HepG2 (cell line): ENCODE measurements around the gene BCAS3.

Experiments used
- AGO1 ChIP-seq: fragments of 200-400 bp; formaldehyde crosslinking; IDR thresholded peaks from 2 replicates; pipeline ENCODE4 v1.6.1; 2017; ENCODE audit warnings: mild to moderate bottlenecking, low read depth, low read length, moderate library complexity; ENCODE audit not compliant: poor library complexity, severe bottlenecking
- CEBPB ChIP-seq: IDR thresholded peaks from 2 replicates; pipeline ENCODE4 v1.6.1; 2011; ENCODE audit warnings: low read depth, low read length, improper control_type of control experiment, borderline replicate concordance
- KAT8 ChIP-seq: IDR thresholded peaks from 2 replicates; pipeline ENCODE4 v1.6.1; 2016; ENCODE audit warnings: missing genetic modification reagents, missing compliant biosample characterization
- NFKB2 ChIP-seq: sonication (generic); formaldehyde crosslinking; IDR thresholded peaks from 2 replicates; pipeline ENCODE4 v1.4.0; 2020; ENCODE audit warnings: missing genetic modification reagents, borderline replicate concordance
- POLR2A ChIP-seq, 2 experiments: IDR thresholded peaks; 2 replicates each; pipeline ENCODE4 v1.6.1; 2011; ENCODE audit warnings: low read depth in 2 of 2, low read length in 2 of 2, mild to moderate bottlenecking in 1 of 2, moderate library complexity in 1 of 2; ENCODE audit not compliant: insufficient read depth in 1 of 2
- RFX5 ChIP-seq: IDR thresholded peaks from 2 replicates; pipeline ENCODE4 v1.6.1; 2011; ENCODE audit warnings: low read depth, low read length, improper control_type of control experiment
- RNF2 ChIP-seq: fragments of 450-650 bp; conservative IDR thresholded peaks from 2 replicates; pipeline ENCODE4 v1.6.1; 2016; ENCODE audit warnings: low read depth
- ZZZ3 ChIP-seq: sonication (generic); formaldehyde crosslinking; IDR thresholded peaks from 2 replicates; pipeline ENCODE4 v1.4.0; 2020; ENCODE audit warnings: missing genetic modification reagents, mild to moderate bottlenecking, borderline replicate concordance
- TF ChIP-seq, protein P1 (sequence below), 2 experiments: fragments of 450-650 bp in 1 of 2; sonication (generic) in 1 of 2; formaldehyde crosslinking in 1 of 2; IDR thresholded peaks; 2 replicates each; pipeline versions ENCODE4 v1.6.1 to v1.8.0; 2016 to 2022; ENCODE audit warnings: antibody characterized with exemption in 1 of 2, mild to moderate bottlenecking in 1 of 2, missing genetic modification reagents in 1 of 2
- TF ChIP-seq, protein P2 (sequence below): sonication (generic); formaldehyde crosslinking; IDR thresholded peaks from 2 replicates; pipeline ENCODE4 v1.8.0; 2022; ENCODE audit warnings: missing genetic modification reagents, mild to moderate bottlenecking, borderline replicate concordance
- TF ChIP-seq, protein P3 (sequence below): sonication (generic); formaldehyde crosslinking; IDR thresholded peaks from 2 replicates; pipeline ENCODE4 v1.5.0; 2020; ENCODE audit warnings: mild to moderate bottlenecking, missing genetic modification reagents, moderate library complexity
- TF ChIP-seq, protein P4 (sequence below): sonication (generic); formaldehyde crosslinking; conservative IDR thresholded peaks from 2 replicates; pipeline ENCODE4 v1.4.0; 2020; ENCODE audit warnings: missing genetic modification reagents

DNA sequence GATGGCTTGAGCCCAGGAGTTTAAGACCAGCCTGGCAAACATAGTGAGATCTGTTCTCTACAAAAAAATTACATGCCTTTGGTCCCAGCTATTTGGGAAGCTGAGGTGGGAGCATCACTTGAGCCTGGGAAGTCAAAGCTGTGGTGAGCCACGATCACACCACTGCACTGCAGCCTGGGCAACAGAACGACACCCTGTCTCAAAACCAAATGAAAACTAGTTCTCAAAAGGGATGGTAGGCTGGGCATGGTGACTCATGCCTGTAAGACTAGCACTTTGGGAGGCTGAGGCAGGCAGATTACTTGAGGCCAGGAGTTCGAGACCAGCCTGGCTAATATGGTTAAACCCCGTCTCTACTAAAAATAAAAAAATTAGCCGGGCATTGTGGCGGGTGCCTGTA is 46.5 kb upstream of the BCAS3 start:
- TF ChIP-seq ZZZ3 (CRISPR knock-in tag) (no peak), RFX5 (no peak), KAT8 (CRISPR knock-in tag) (no peak), NFKB2 (CRISPR knock-in tag) (no peak), CEBPB (no peak), RNF2 (no peak), AGO1 (no peak), POLR2A (IDR thresholded peaks at IDR 0.05; ENCODE audit: insufficient read depth in 1 of 2, low read depth in 2 of 2, low read length in 2 of 2) (no peak)
- TF ChIP-seq, protein P1, sequence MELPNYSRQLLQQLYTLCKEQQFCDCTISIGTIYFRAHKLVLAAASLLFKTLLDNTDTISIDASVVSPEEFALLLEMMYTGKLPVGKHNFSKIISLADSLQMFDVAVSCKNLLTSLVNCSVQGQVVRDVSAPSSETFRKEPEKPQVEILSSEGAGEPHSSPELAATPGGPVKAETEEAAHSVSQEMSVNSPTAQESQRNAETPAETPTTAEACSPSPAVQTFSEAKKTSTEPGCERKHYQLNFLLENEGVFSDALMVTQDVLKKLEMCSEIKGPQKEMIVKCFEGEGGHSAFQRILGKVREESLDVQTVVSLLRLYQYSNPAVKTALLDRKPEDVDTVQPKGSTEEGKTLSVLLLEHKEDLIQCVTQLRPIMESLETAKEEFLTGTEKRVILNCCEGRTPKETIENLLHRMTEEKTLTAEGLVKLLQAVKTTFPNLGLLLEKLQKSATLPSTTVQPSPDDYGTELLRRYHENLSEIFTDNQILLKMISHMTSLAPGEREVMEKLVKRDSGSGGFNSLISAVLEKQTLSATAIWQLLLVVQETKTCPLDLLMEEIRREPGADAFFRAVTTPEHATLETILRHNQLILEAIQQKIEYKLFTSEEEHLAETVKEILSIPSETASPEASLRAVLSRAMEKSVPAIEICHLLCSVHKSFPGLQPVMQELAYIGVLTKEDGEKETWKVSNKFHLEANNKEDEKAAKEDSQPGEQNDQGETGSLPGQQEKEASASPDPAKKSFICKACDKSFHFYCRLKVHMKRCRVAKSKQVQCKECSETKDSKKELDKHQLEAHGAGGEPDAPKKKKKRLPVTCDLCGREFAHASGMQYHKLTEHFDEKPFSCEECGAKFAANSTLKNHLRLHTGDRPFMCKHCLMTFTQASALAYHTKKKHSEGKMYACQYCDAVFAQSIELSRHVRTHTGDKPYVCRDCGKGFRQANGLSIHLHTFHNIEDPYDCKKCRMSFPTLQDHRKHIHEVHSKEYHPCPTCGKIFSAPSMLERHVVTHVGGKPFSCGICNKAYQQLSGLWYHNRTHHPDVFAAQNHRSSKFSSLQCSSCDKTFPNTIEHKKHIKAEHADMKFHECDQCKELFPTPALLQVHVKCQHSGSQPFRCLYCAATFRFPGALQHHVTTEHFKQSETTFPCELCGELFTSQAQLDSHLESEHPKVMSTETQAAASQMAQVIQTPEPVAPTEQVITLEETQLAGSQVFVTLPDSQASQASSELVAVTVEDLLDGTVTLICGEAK (IDR thresholded peaks at IDR 0.05), result no peak
- TF ChIP-seq, protein P1 (CRISPR knock-in tag; IDR thresholded peaks at IDR 0.05), result no peak
- TF ChIP-seq, protein P2, sequence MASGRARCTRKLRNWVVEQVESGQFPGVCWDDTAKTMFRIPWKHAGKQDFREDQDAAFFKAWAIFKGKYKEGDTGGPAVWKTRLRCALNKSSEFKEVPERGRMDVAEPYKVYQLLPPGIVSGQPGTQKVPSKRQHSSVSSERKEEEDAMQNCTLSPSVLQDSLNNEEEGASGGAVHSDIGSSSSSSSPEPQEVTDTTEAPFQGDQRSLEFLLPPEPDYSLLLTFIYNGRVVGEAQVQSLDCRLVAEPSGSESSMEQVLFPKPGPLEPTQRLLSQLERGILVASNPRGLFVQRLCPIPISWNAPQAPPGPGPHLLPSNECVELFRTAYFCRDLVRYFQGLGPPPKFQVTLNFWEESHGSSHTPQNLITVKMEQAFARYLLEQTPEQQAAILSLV (CRISPR knock-in tag), result no peak
- TF ChIP-seq, protein P3, sequence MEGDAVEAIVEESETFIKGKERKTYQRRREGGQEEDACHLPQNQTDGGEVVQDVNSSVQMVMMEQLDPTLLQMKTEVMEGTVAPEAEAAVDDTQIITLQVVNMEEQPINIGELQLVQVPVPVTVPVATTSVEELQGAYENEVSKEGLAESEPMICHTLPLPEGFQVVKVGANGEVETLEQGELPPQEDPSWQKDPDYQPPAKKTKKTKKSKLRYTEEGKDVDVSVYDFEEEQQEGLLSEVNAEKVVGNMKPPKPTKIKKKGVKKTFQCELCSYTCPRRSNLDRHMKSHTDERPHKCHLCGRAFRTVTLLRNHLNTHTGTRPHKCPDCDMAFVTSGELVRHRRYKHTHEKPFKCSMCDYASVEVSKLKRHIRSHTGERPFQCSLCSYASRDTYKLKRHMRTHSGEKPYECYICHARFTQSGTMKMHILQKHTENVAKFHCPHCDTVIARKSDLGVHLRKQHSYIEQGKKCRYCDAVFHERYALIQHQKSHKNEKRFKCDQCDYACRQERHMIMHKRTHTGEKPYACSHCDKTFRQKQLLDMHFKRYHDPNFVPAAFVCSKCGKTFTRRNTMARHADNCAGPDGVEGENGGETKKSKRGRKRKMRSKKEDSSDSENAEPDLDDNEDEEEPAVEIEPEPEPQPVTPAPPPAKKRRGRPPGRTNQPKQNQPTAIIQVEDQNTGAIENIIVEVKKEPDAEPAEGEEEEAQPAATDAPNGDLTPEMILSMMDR (CRISPR knock-in tag), result no peak
- TF ChIP-seq, protein P4, sequence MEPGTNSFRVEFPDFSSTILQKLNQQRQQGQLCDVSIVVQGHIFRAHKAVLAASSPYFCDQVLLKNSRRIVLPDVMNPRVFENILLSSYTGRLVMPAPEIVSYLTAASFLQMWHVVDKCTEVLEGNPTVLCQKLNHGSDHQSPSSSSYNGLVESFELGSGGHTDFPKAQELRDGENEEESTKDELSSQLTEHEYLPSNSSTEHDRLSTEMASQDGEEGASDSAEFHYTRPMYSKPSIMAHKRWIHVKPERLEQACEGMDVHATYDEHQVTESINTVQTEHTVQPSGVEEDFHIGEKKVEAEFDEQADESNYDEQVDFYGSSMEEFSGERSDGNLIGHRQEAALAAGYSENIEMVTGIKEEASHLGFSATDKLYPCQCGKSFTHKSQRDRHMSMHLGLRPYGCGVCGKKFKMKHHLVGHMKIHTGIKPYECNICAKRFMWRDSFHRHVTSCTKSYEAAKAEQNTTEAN (CRISPR knock-in tag), result no peak
